ENCODE results near the gene KCNJ12.
"Not testable (repeated sequence)": the region's sequence is repeated elsewhere in the genome, so short reads cannot be mapped to it uniquely, and the experiment has no call there.

KCNJ12 gene

DNA sequence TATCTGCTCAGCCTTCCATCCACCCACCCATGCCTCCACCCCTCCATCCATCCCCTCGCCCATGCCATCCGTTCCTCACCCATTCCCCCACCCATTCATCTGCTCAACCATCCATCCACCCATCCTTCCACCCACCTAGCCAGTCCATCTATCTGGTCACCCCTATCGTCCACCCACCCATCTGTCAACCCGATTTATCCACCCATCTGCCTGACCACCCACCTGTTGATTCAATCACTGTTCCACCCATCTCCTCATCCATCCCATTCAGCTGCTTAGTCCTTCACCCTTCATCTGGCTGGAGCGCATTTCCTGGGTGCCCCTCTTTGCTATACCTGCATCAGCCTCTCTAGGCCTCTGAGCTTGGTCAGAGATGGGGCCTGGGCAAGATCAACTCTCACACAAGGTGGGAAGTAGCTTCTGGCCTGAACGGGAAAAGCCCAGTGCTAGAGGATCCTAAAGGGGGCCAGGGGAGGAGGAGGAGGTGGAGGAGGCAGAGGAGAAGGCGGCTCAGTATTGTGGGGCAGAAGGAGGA, 32.7 kb downstream of the KCNJ12 start:
- not testable (repeated sequence) for DNase-seq

DNA sequence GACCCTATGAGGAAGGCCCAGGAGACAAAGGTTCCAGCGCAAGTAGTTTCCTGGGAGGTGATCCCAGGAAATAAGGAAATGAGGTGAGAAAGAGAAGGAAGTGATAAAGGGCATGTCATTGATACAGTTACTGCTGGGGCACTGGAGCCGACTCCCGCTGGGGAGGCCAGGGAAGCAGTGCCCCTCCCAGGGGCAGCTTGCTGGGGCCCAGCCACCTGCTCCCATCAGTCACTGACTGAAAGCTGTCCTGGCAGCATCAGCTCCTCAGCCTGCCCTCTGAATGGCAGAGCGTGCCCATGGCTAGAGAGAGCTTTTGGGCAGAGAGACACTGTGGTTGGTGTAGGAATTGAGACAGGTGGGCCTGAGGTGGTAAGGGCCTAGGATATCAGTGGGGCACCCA, 33.2 kb downstream of the KCNJ12 start:
- not testable (repeated sequence) for DNase-seq

DNA sequence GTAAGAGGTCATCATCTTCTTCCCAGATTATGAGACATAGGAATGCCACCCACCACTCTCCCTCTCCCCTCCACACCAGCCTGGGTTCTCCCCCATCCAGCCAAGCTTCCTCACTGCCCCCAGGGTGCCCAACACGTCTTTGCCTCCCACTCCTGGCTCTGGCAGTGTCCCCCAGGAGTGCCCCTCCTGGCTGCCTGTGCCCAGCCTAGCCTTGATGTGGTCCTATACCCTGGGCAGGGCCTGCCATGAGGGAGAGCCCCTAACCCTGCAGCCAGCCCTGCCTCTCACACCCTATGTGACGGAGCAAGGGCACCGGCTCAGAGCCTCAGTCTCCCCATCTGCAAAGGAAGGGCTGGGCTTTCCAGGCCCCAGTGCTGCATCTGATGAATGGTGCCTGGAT, 33.8 kb downstream of the KCNJ12 start:
- DNase-seq: not testable (repeated sequence)

DNA sequence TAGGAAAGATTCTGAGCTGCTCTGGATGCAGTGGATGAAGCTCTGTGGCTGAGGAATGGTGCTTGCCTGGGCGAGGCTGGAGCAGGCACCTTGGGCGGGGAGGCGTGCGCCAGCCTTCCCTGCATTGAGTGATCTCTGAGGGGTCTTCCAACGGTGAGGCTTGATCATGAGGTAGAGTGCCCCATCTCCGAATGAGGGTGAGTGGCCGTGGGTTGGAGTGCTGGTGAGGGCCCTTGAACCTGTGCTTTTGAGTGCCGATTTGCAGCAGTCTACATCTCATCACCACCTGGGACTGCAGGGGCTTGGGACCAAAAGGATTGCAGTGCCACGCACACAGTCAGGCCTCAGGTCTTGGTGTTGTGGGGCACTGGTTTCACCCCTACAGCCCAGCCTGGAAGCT, 34.2 kb downstream of the KCNJ12 start:
- not testable (repeated sequence) for DNase-seq

DNA sequence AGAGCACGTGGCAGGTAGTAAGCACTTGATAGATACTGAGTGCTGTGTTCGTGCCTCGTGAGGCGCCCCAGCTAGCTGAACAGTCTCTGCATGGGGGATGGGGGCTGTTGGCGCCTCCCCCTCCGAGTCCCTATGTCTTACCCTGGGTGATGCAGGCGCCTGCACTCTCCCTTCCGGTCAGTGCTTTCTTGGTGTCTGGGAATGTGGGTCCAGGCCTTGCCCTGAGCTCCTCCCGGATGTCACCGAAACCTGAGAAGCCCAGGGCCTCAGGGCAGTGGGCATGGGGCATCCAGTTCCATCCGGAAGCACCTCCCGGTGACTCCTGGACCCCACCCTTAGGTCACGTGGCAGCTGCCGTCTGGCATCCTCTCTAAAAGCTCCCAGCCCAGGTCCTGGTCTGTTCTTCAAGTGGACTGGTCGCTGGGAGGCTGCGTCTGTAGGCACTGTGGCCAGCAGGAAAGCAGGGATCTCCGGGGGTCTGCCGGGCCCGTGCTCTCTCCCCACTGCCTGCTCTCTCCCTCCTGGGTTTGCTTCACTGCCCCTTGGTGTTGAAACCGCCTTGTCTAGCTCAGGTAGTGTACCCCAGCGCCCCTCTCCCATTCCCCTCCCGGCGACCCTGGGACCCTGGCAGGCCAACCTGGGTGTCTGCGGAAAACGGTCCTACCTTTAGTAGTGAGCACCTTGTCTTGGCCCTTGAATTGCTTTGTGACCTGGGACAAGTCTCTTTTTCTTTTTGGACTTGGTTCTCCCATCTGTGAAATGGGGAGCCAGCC, 34.9 kb downstream of the KCNJ12 start:
- DNase-seq: not testable (repeated sequence)

DNA sequence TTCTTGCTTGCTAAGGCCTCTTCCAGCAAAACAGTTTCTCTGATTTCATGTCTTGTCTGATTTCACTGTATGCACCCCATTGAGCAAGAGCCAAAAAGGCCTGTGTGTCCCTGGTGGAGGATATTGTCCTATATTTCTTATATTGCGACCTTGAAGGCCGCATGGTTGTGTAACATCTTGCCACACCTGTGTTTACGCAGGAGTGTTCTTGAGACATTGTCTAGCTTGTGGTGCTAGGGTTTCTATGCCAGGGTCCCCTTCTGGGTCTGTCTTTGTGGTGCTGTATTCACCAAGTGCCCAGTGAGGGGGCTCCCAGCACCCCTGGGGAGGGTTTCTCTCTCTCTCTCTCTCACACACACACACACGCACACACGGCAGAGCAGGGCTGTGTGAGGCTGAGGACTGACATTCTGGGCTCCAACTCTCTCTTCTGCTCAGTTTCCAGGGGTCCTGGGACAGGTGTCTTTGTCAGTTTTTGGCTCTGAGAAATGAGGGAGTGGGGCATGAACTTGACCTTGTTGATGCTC, 35.6 kb downstream of the KCNJ12 start:
- DNase-seq: not testable (repeated sequence)

DNA sequence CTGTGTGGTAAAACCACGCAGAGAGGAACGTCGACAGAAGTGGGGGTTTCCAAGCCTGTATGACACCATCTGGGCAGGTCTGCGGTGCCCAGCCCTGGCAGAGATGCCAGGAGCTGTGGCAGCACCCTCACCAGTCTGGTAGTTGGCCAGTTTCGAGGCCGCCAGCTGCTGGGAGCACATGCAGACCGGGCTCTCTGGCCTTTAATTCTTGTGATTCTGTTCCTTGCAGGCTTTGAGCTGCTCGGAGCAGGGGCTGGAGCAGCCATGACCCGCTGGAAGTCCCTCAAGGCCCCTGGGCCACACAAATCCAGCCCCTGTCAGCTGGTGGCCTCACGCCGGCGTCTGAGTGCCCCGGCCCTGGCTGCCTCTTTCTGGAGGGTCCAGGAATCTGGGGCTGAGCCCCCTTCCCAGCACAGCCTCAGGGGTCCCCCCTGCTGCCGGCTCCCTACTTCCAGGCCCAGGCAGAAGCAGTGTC, 36.1 kb downstream of the KCNJ12 start:
- not testable (repeated sequence) for DNase-seq

DNA sequence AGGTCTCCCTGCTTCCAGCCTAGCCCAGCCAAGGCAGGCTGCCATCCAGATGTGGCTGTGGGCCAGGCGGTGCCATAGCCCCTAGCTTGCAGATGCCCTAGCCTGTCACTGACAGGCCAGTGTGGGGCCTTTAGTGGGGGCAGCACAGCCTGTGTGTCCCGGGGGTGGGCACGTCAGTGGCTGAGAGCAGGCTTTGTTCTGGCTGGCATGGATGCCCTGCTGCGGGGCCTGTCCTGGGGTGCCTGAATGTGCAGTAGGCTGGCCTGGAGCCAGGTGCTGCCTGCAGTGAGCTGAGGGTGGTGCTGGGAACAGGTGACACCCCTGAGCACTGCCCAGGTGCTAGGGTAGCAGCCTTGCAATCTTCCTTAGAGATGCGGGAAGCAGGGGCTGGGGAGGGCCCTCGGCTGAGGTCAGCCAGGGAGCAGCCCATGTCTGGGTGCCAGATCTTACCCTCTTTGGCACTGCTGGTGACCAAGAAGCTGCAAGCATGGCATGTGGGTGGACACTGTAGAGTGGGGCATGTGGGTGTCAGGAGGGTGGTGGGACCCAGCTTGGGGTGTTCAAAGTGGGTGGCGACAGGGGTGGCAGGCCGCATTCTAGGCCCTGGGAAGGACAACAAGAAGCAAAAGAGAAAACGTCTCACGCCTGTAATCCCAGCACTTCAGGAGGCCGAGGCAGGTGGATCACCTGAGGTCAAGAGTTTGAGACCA, 37.6 kb downstream of the KCNJ12 start:
- not testable (repeated sequence) for DNase-seq

DNA sequence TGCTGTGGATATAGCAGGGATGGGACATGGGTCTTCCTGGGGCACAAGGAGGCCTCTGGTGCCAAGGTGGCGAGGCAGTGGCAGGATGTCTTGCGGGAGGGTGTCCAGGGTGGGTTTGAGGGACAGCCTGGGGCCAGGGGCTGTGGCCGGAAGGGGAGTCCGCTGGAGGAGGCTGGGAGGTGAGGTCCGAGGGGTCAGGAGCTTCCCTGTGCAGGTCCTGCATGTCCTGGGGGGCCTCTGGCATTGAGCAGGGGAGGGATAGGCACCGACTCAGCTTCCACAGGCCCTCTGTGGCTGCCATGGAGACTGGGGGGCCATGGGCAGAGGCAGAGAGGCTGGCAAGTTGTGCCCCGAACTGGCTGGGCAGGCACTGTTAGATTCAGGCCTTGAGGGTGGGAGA, 38.5 kb downstream of the KCNJ12 start:
- DNase-seq: not testable (repeated sequence)

DNA sequence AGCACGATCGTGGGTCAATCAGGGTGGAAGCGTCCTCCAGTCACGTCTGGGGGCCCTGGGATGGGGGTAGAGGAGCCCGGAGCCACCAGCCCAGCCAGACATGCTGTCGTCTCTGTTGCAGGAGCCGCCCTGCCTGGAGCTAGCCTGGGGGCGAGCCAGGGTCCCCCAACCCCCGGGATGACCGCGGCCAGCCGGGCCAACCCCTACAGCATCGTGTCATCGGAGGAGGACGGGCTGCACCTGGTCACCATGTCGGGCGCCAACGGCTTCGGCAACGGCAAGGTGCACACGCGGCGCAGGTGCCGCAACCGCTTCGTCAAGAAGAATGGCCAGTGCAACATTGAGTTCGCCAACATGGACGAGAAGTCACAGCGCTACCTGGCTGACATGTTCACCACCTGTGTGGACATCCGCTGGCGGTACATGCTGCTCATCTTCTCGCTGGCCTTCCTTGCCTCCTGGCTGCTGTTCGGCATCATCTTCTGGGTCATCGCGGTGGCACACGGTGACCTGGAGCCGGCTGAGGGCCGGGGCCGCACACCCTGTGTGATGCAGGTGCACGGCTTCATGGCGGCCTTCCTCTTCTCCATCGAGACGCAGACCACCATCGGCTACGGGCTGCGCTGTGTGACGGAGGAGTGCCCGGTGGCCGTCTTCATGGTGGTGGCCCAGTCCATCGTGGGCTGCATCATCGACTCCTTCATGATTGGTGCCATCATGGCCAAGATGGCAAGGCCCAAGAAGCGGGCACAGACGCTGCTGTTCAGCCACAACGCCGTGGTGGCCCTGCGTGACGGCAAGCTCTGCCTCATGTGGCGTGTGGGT, 39.2 kb downstream of the KCNJ12 start:
- not testable (repeated sequence) for DNase-seq

DNA sequence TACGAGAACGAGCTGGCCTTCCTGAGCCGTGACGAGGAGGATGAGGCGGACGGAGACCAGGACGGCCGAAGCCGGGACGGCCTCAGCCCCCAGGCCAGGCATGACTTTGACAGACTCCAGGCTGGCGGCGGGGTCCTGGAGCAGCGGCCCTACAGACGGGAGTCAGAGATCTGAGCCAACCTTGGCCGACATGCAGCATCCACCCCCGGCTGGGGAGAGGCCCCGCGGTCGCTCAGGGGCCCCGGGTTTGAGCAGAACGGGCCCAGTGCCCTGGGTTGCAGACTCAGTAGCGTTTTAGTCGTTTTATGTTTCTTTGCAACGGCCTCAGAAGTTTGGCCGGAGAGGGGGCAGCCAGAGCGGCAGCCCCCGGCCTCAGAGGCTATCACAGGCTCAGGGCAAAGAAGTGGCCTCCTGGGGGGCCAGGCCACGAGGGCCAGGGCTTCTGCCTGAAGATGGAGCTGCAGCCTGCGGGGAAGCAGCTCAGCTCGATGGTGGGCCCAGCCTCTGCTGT, 40.4 kb downstream of the KCNJ12 start:
- not testable (repeated sequence) for DNase-seq

DNA sequence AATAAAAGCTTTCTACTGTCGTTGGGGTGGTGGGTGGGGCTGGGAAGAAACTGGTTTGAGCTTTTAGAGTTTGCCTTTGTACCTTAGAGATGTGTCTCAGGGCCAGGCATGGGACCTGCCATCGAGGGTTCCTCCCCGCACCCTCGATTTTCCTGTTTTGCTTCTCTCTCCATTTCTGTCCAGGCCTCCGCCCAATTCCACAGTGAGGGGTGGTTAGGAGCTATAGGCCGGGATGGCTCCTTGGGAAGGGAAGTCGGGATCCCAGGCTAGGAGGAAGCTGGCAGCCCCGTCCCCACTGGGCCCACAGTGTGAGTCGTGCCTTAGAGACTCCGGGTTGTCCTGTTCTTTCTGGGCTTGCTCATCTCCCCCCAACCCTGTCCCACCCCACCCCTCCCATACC, 41.2 kb downstream of the KCNJ12 start:
- DNase-seq: not testable (repeated sequence)

DNA sequence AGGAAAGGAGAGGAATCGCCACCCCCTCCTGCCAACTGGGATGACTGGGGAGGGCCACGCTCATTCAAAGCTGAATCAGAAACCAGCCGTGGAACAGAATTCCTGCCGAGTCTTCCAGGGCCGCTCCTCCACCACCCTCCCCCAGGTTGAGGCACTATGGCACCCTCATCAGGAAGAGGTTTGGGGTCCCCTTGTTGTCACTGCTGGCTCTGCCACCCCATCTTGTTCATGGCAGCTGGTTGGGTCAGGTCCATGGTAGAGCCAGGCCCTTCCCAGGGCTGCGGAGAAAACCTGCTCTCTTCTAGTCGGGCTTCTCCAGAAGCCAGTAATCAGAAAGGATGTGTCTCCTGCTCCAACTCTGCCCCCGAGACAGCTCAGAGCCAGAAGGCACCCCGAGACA, 41.8 kb downstream of the KCNJ12 start:
- DNase-seq: no peak

DNA sequence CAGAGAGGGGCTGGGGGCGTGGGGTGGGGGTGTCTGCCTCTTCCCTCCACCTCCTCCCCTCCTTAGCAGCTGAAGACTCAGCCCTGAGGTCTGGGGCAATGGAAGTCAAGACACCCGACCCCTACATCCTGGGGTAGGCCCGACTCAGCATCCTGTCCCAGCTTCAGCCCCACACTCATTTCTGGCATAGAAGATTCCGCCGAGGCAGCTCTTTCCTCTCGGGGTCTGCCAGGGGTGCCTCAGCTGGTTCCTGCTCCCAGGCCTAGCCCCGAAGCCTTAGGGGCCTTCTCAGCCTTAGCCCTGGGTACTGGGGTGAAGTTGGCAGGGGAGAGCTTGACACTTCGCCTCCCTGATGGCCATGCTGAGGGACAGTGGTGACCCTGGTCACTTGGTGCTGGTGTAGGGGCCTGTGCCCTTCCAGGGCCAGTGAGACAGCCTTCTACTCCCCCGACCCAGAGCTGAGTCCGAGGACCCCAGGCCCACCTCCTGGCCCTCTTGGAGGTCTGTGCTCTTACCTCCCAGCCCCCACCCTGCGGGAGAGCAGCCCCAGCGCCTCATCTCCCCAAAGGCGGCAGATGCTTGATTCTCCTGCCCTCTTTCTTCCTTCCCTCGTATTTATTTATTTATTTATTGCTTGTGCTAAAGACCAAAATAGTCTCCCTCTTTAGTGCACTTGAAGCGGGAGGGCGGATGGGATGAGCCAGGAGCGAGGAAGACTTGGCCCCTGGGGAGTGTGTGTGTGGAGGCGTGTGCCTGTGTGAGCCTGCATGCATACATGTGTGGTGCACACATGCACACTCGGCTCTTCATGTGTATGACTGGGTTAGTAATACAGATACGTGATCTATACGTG, 42.5 kb downstream of the KCNJ12 start:
- DNase-seq: no peak

DNA sequence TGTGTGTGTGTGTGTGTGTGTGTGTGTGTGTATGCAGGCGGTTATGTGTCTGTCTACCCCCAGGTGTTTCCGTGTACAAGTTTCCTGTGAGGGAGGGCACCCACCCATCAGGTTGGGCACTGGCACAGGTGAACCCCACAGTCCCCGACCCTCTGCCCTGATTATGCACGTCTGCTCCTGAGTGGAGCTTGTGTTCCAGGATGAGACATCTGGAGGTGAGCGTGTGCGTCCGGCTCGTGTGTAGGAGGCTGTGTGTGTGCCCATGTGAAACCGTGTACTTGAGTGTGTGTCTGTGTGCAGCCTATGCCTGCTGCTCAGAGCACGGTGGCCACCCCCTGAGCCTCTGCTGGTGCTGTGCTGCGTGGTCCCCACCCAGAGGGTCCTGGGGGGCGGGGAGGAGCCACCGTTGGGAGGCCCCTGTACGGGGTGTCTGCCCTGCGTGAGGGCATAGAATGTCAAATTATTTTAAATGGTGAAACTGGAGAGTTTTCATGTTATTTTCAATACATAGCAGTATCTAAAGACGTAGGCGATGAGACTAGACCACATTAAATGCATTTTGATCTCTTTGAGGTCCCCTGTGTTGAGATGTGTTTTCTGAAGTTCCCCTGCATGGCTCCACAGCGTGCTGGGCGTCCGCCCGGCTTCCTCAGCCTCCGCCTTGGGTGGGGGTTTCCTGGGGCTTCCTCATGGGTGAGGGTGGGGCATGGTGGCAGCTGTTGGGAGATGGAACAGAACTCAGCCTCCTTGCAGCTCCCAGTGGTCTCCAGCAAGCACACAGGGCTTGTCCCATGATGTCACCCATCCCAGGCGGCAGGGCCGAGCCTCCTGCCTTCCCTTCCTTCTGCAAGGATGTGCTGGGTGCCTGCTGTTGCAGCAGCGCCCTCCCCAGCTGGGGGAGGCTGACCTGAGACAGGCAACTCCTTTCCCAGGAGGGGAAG, 43.4 kb downstream of the KCNJ12 start:
- DNase-seq: peak in 2 of 5 donors; percentile 21 to 27

DNA sequence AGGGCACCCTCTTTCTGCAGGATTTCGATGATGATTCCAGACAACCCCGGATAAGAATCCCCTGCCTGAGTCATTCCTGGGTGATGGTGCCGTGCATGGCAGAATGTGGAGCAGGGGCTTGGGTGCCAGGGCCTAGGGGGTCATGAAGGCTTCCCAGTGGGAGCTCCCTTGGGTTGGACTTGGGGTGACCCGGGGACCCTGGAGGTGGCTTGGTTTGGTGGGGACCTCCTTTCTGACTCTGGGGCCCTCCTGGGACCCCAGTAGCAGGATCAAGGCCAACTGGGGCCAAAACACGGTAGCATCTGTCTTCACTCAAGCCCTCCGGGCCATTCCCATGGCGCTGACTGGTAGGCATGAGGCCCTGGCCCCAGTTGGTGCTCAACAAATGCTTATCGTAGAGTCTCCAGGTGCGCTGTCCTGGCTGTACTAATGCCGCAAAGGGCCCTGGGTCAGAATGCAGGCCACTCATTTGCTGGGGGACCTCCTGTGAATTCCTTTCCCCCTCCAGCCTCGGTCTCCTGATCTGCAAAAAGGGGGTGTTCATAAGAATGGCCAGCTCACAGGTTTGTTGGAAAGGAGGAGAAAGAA, 44.4 kb downstream of the KCNJ12 start:
- not testable (repeated sequence) for DNase-seq

DNA sequence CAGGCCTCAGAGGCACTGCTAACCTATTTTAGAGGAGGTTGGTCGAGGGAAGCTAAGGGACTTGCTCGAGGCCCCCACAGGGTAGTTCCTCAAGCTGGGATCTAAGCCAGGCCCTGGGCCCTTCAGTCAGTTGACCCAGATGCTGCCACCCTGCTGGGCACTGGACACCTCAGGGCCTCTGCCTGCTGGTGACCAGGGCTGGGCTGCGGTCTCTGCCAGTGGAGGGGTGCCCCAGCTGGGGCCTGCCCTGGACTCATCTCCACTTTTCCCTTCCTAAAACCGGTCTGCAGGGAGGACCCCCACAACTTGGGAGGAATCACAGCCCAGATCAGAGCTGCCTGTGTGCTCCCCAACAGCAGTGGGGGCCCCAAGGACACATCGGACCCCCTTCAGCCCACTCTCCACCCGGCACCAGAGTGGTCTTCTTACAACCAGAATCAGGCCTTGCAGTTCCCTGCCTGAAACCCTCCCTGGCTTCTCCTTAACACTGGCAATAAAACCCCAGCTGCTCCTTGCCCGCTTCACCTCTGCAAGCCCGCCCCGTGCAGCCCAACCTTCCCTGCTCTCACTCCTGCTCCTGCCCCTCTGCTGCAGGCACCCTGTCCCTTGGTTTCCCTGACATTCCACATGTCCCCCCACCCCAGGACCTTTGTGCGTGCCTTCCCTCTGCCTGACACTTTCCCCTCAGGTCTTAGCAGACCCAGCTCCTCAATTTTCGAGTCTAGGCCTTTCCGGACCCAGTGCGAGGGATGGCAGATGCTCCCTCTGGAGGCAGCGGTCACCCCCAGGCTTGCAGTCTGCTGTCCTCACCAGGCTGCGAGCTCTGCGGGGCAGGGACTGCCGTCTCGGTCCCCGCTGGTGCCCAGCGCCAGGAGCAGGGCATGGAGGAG, 45.5 kb downstream of the KCNJ12 start:
- DNase-seq: not testable (repeated sequence)

Data from T-helper 1 cell (primary cell).